ENCODE data around the gene PHACTR1.
"Not testable (repeated sequence)": the region's sequence is repeated elsewhere in the genome, so short reads cannot be mapped to it uniquely, and the experiment has no call there.

Gene PHACTR1

GRCh38 chr6:13216236-13217014 lies 499.9 kb downstream of the PHACTR1 start:
- no peak for DNase-seq

DNA sequence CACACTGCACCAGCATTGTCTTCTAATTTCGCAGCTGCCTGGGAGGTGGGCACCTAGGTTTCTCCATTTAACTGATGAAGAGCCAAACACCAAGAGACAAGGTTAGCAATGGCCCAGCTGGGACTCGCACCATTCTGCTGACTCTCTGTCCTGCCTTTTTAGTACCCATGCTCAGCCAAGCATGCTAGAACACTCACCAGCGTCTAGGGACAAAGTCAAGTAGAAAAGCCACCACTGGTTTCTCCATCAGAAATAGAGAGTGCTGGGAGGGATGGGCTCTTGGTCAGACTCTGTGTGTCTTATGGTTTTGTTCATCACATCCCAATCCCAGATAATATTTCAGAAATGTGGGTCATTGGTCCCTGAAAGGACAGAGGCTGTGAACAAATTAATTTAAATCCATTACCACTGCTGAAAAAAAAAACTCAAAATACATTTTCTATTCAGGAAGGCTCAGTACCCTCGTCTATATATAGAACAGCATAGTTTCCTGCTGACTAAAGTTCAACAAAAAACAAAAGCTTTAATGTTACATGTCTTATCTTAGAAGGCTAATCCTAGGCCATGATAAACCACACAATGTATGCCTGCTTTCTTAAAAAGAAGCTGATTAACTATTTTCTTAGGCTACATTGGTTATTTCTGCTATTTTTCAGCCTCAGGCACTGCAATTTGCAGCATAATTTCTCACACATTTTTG lies 500.8 kb downstream of the PHACTR1 start:
- DNase-seq, result no peak

DNA sequence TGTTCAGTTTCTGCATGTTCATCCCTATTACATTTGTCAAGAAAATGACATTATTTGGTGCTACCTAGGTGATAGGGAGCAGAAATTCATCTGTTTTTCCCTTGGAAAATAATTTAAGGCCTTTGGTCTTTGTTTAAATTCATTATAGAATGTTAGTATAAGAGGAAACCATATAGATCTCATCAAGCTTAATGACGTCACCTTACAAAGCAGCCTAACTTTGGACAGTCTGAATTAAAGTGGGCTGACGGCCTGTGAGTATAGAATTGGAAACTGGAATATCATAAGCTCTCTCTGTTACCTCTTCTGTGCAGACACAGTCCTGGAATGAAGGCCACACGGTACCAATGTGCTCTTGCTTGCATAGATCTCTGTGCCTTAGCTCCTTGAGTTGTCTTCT lies 503.7 kb downstream of the PHACTR1 start:
- DNase-seq, result no peak

DNA sequence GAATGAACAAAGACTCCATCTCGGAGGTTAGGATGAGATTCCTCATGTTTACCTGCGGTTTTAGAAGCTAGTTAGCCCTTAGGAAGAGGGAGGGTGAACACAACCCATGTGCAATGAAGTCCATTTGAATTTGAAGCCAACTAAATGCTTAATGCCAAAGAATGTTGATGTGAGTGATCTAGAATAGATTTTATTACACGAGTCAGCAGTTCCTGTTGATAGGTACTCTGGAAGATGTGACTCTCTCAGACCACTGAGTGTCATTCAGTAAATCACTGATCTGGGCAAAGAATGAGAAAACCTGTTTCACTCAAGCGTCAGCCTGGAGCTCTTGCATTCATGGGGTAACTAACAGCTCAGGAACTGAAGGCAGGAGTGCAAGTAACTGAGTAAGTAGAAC lies 505.5 kb downstream of the PHACTR1 start:
- no peak for DNase-seq

DNA sequence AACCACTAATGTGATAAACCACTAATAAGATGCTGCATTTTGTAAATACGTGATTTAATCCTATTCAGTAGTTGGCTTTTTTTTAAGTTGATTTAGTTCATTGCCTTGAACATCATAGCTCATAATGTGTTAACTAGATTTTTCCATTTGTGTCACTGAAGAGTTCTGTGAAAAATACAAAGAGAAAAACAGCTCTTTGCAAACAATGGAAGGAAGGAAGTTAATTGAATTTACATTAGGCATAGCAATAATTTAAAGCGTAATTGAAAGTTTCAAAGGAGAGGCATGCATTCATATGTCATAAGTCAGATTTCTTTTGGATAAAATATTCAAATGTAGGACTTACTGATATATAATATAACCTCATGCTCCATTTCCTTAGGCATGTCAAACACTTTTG lies 509.5 kb downstream of the PHACTR1 start:
- DNase-seq, result no peak

GRCh38 chr6:13228264-13229204 lies 512.0 kb downstream of the PHACTR1 start:
- DNase-seq, result no peak

GRCh38 chr6:13229205-13230085 lies 512.9 kb downstream of the PHACTR1 start:
- DNase-seq, result no peak

DNA sequence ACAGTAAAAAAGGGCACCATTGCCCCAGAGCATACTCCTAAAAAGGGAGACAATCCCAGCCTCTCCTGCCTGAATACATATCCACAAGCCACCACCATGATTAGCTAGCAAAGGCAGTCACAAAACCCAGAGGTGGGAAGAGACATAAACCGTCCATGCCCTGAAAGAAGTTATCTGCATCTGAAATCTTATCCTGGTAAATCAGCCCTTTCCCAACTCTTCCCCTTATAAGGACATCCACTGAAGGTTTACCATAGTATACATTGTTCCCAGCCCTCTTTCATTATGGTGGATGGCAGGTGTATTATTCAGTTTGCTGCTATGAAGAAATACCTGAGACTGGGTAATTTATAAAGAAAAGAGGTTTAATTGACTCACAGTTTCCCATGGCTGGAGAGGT lies 516.5 kb downstream of the PHACTR1 start:
- no peak for DNase-seq

- no peak for DNase-seq
Measured at GRCh38 chr6:13234130-13234529, 517.6 kb downstream of the PHACTR1 start.

DNA sequence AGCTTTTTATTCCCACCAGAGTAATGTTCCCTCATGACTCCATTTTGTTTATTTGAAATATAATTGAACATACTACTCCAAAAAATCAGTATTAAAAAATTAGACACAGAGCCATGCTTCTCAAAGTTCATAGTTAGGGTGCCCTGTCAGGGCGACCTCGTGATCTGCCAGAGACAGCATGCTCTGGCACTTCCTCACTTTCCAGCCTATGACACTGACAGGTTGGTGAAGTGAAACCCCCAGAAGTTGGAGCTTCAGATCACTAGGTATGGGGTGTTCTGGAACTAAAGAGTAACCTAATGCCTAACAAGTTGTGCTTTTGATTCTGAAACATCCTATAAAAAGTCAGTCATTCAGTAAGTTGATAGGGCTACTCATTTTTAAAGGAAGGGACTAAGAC lies 518.8 kb downstream of the PHACTR1 start:
- no peak for DNase-seq

GRCh38 chr6:13237318-13237717 lies 520.8 kb downstream of the PHACTR1 start:
- no peak for DNase-seq

- DNase-seq, result no peak
Measured at GRCh38 chr6:13238017-13238416, 521.5 kb downstream of the PHACTR1 start.

GRCh38 chr6:13238640-13239216 lies 522.2 kb downstream of the PHACTR1 start:
- no peak for DNase-seq

GRCh38 chr6:13239530-13240455 lies 523.2 kb downstream of the PHACTR1 start:
- DNase-seq, result no peak

DNA sequence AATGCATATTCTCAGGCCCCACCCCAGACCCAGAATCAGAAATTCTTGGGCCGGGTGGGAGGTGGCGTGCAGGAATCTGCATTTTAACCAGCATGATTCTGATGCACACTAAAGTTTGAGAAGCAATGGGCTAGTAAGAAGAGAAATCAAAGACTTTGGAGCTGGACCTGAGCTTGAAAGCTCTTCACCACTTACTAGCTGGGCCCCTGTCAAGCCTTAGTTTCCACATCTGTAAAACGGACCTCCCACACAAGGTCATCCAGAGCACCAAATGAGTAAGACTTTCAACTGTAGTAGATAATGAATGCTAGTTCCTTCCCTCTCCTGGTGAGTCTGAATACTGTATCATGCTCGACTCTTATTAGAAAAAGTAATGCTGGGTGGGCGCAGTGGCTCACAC lies 524.8 kb downstream of the PHACTR1 start:
- no peak for DNase-seq

DNA sequence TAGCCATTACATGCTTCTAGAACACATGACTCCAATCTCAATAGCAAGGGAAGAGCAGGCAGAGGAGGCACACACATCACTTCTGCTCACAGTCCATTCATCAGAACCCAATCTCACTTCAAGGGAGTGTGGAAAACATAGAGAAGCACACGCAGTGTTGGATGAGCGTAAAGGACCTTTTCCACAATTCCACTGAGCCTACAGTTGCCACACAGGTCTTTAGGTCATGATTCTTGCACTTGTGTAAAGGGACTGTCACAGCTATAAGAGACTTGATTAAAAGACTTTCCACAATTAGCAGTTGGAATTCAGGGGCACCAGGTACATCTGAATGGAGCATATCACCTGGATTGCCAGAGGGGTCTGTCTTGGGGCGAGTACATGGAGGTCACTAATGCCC lies 525.6 kb downstream of the PHACTR1 start:
- no peak for DNase-seq

- no peak for DNase-seq
Measured at GRCh38 chr6:13242590-13242989, 526.0 kb downstream of the PHACTR1 start.

GRCh38 chr6:13243033-13243432 lies 526.5 kb downstream of the PHACTR1 start:
- DNase-seq, result no peak

DNA sequence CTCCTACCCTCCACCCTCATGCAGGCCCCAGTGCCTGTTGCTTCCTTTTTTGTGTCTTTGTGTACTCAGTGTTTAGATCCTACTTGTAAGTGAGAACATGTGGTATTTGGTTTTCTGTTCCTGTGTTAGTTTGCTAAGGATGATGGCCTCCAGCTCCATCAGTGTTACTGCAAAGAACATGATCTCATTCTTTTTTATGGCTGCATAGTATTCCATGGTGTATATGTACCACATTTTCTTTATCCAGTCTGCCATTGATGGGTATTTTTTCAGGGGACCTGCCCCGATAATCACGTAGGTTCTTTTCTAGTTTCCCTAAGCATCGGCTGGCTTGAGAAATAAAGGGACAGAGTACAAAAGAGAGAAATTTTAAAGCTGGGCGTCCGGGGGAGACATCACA lies 527.2 kb downstream of the PHACTR1 start:
- not testable (repeated sequence) for DNase-seq

- no peak for DNase-seq
Measured at GRCh38 chr6:13247627-13248026, 531.1 kb downstream of the PHACTR1 start.

DNA sequence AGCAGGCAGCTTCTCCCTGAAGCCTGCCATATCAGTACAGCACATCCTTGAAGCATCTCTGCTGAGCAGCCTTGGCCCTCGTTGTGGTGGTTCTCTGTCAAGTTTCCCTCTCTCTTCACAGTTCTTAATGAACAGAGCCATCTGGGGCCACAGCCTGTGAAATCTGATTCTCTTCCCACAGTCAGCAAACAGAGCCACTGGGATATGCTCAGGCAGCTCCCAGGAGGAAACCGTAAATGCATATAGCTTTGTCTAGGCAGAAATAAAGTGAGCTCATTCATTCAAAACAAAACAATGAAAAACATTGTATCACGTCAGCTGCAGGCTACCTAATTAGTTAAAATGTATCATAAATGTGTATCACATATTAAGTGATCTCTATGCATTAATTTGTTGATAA lies 531.5 kb downstream of the PHACTR1 start:
- DNase-seq, result no peak
